A549 (cell line): ENCODE results near the gene PPP2R5C. TPM values are rescaled to one million over a fixed set of nuclear protein-coding genes. Genes with fewer than 3 reads are reported as not detected.
A peak's percentile ranks its signal among the peaks of the same experiment; 100 is the strongest.

Experiments
- ATAC-seq, 2 experiments: fragments of 200-7000 bp in 1 of 2; fragments of >200 bp in 1 of 2; cut with Nextera tagmentation in 1 of 2; cut with Tn5 transposase in 1 of 2; 3 replicates each; pipeline versions ENCODE4 v1.8.0 to v1.9.1; 2018 to 2020; ENCODE audit warnings: mild to moderate bottlenecking in 1 of 2, moderate library complexity in 1 of 2
- CTCF ChIA-PET: fragments of 300-600 bp; sonication (Branson Sonifier 250); formaldehyde crosslinking; extraction: SDS; loops from one replicate; lab custom pipeline; 2021; ENCODE audit warnings: antibody characterized with exemption, inconsistent platforms; lab: Yijun Ruan, JAX
- POLR2A ChIA-PET: fragments of 350-600 bp; formaldehyde crosslinking; extraction: SDS; loops from one replicate; lab custom pipeline; 2021; ENCODE audit warnings: antibody characterized with exemption, inconsistent platforms; lab: Yijun Ruan, JAX
- DNase-seq, 2 experiments: peaks; one replicate each; pipeline versions ENCODE4 v3.0.0 to v3.0.0-alpha.2; 2011 to 2016; ENCODE audit warnings: low read depth in 1 of 2, low spot score in 1 of 2
- FAIRE-seq: peaks from 2 replicates; lab custom pipeline; 2011; peaks lifted over from hg19 to GRCh38; lab: Jason Lieb, UNC
- H3K27ac ChIP-seq, 2 experiments: fragments of >200 bp; sonication (Bioruptor Twin); formaldehyde crosslinking; 3 replicates each; pipeline ENCODE4 v1.5.1; 2016 to 2017
- H3K4me1 ChIP-seq: fragments of >200 bp; sonication (Bioruptor Twin); formaldehyde crosslinking; 3 replicates; pipeline ENCODE4 v1.6.1; 2016
- H3K4me2 ChIP-seq: fragments of >200 bp; sonication (Bioruptor Twin); formaldehyde crosslinking; 3 replicates; pipeline ENCODE4 v1.6.1; 2016
- H3K4me3 ChIP-seq: fragments of >200 bp; sonication (Bioruptor Twin); formaldehyde crosslinking; 3 replicates; pipeline ENCODE4 v1.5.1; 2016
- H3K9me3 ChIP-seq: fragments of >200 bp; sonication (Bioruptor Twin); formaldehyde crosslinking; 3 replicates; pipeline ENCODE4 v1.6.1; 2016
- BCL3 ChIP-seq: fragments of >200 bp; sonication (Bioruptor Twin); formaldehyde crosslinking; IDR thresholded peaks from 3 replicates; pipeline ENCODE4 v1.6.1; 2016
- BHLHE40 ChIP-seq: IDR thresholded peaks from 2 replicates; pipeline ENCODE4 v1.6.1; 2012; ENCODE audit warnings: low read depth, low read length, inconsistent platforms
- CBX2 ChIP-seq: fragments of 200-600 bp; sonication (generic); IDR thresholded peaks from 2 replicates; pipeline ENCODE4 v1.6.1; 2016; ENCODE audit warnings: low read depth, mild to moderate bottlenecking, borderline replicate concordance
- CBX8 ChIP-seq: fragments of 200-600 bp; sonication (generic); IDR thresholded peaks from 2 replicates; pipeline ENCODE4 v1.6.1; 2016
- CHD4 ChIP-seq: fragments of 200-600 bp; sonication (generic); IDR thresholded peaks from 2 replicates; pipeline ENCODE4 v1.6.1; 2016; ENCODE audit warnings: antibody characterized with exemption, mild to moderate bottlenecking, borderline replicate concordance
- E2F6 ChIP-seq: IDR thresholded peaks from 2 replicates; pipeline ENCODE4 v1.6.1; 2012; ENCODE audit warnings: low read depth, borderline replicate concordance
- EHMT2 ChIP-seq: fragments of 200-600 bp; sonication (generic); IDR thresholded peaks from 2 replicates; pipeline ENCODE4 v1.6.1; 2016; ENCODE audit warnings: antibody characterized with exemption, low read depth, mild to moderate bottlenecking, moderate library complexity
- ELK1 ChIP-seq: fragments of 150-350 bp; IDR thresholded peaks from 2 replicates; pipeline ENCODE4 v1.6.1; 2014; ENCODE audit warnings: low read depth, mild to moderate bottlenecking, low read length
- FOSL2 ChIP-seq, 2 experiments: fragments of 450-650 bp in 1 of 2; fragments of >200 bp in 1 of 2; sonication (Bioruptor Twin) in 1 of 2; formaldehyde crosslinking; IDR thresholded peaks; 2 replicates each; pipeline versions ENCODE4 v1.5.0 to v1.6.1; 2016 to 2020; ENCODE audit warnings: mild to moderate bottlenecking in 1 of 2, moderate library complexity in 1 of 2
- FOXS1 ChIP-seq: fragments of 250-450 bp; sonication (Bioruptor Pico); IDR thresholded peaks from 2 replicates; pipeline ENCODE4 v1.5.0; 2020; ENCODE audit warnings: mild to moderate bottlenecking, moderate library complexity
- HES2 ChIP-seq: fragments of >200 bp; sonication (Bioruptor Twin); formaldehyde crosslinking; IDR thresholded peaks from 2 replicates; pipeline ENCODE4 v1.6.1; 2016
- HOXB13 ChIP-seq: fragments of 250-450 bp; sonication (Bioruptor Pico); IDR thresholded peaks from 2 replicates; pipeline ENCODE4 v1.5.0; 2020; ENCODE audit warnings: low read depth, mild to moderate bottlenecking, moderate library complexity
- SMC3 ChIP-seq: fragments of >200 bp; sonication (Bioruptor Twin); formaldehyde crosslinking; IDR thresholded peaks from 3 replicates; pipeline ENCODE4 v1.6.1; 2018; ENCODE audit warnings: inconsistent platforms
- TFCP2L1 ChIP-seq: fragments of 250-450 bp; sonication (Bioruptor Pico); IDR thresholded peaks from 2 replicates; pipeline ENCODE4 v1.5.0; 2021; ENCODE audit warnings: mild to moderate bottlenecking
- TP53 ChIP-seq: fragments of 250-450 bp; sonication (Bioruptor Pico); IDR thresholded peaks from 2 replicates; pipeline ENCODE4 v1.5.0; 2021; ENCODE audit warnings: mild to moderate bottlenecking, moderate library complexity
- USF2 ChIP-seq: fragments of 450-650 bp; IDR thresholded peaks from 2 replicates; pipeline ENCODE4 v1.6.1; 2014; ENCODE audit warnings: antibody characterized with exemption
- WGBS: methylation state at CpG from one replicate; pipeline ENCODE4 v1.1.6; 2017; ENCODE audit errors: missing lambda C conversion rate; 5-methylcytosine and 5-hydroxymethylcytosine counted together
- polyA plus RNA-seq, 4 experiments: library from polyadenylated mRNA; depleted of rRNA in 3 of 4; stranded (reverse); fragments of >200 nt; fragmentation: RNase III in 1 of 4; extraction: RNeasy Plus Mini Kit Qiagen cat#74134 plus additional on column Dnase treatment in 1 of 4; gene quantifications; 2 replicates in 3 of 4; 3 replicates in 1 of 4; pipeline ENCODE4 v1.2.3, GENCODE V29; 2011 to 2017

The PPP2R5C gene
- polyA plus RNA-seq, 2 of the 4 experiments (the other 2 are of a cell fraction), result 74.8 to 150 TPM

- Histone ChIP-seq H3K9me3 (no peaks in the 10 kb centered on the region), H3K4me2 (peak overlapping the region; percentile 84), H3K4me3 (peak overlapping the region; percentile 59), H3K27ac (peak overlapping the region; percentile 83 to 92), H3K4me1 (peaks cover 51% of the 10 kb centered on the region)
- FAIRE-seq (no peak), ATAC-seq (no peak), DNase-seq (no peak)
- 65% methylated on average over 5 of the region's 5 CpGs for WGBS
- TF ChIP-seq BCL3 (no peak), EHMT2 (no peak), BHLHE40 (no peak), E2F6 (no peak), CBX2 (no peak), FOSL2 (IDR thresholded peaks at IDR 0.05) (no peak), FOSL2 (CRISPR knock-in tag; IDR thresholded peaks at IDR 0.05) (no peak), HOXB13 (CRISPR knock-in tag) (no peak)
- CTCF ChIA-PET, result interaction anchor here (5.1 kb wide), 1 partner anchor 40 kb away, joined by 25 read pairs; no protein-coding TSS in a partner anchor
- POLR2A ChIA-PET, result interaction anchor here (0.7 kb wide), 1 partner anchor 13 kb away, joined by 3 read pairs; no protein-coding TSS in a partner anchor
These were observed 49.5 kb downstream of the PPP2R5C start for GRCh38 chr14:101810897-101811621.

GRCh38 chr14:101812071-101812470 lies 50.6 kb downstream of the PPP2R5C start:
- ChIA-PET CTCF (interaction anchor here (1.9 to 5.1 kb wide), 2 partner anchors 12 to 41 kb away, joined by 6 to 25 read pairs; no protein-coding TSS in a partner anchor), POLR2A (no interaction called here)
- Histone ChIP-seq H3K9me3 (no peaks in the 10 kb centered on the region), H3K4me3 (no peak overlapping the region), H3K4me1 (peaks cover 51% of the 10 kb centered on the region), H3K27ac (no peak overlapping the region), H3K4me2 (peak overlapping the region; percentile 84)
- FAIRE-seq, result no peak
- no peak for TF ChIP-seq CBX8
- TF ChIP-seq TP53 (CRISPR knock-in tag), result no peak
- TF ChIP-seq ELK1, result no peak
- TF ChIP-seq SMC3, result no peak
- TF ChIP-seq USF2, result no peak
- no peak for TF ChIP-seq E2F6
- TF ChIP-seq BHLHE40, result no peak
- no peak for TF ChIP-seq TFCP2L1
- no peak for TF ChIP-seq HES2
- TF ChIP-seq CHD4, result no peak
- TF ChIP-seq FOXS1, result no peak
- WGBS, result 87% methylated on average over 11 of the region's 11 CpGs
- no peak for DNase-seq
- no peak for ATAC-seq
